Measurements from ENCODE around the gene ABLIM3.

The ABLIM3 gene

DNA sequence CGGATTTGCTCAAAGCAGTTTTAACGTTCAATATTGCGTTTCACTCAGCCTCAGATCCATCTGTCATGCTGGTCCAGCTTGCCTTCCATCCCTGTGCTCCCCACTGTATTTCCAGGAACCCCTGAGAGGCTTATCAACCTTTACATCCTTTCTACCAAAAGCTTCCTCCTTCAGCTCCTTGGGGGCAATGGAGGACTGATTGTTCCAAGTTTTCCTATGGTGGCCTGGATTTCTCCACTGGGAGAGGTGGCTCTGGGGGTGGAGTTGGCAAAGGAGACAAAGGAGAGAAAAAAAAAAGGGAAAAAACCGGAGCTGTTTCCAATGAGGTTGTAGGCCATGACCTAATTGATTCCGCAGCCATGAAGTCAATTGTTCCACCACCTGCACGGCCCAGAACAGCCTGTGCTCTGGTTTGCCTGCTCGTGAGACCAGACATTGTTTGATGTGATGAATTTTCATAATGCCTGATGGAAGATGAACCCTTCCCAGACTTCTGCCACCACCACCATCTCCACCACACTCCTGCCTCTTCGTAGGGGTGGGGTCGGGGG lies 54.1 kb downstream of the ABLIM3 start:
- DNase-seq: no peak

DNA sequence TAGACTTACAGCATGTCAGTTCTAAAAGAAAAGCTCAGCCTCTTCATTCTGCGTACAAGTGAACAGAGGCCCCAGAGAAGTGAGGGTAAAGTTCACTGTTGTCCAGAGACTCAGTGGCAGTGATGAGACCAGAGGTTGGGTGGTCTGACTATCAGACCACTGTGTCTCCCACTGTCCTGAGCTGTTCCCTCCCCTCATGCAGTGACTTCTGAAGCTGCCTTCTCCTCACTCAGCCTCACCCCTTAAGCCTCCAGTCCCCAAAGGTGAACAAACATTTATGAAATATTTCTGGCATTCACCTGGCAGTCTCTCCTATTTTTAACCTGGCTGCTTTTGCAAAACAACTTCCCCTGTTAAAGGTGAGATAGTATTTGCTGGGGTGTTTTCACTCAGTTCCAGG lies 54.7 kb downstream of the ABLIM3 start:
- no peak for DNase-seq

DNA sequence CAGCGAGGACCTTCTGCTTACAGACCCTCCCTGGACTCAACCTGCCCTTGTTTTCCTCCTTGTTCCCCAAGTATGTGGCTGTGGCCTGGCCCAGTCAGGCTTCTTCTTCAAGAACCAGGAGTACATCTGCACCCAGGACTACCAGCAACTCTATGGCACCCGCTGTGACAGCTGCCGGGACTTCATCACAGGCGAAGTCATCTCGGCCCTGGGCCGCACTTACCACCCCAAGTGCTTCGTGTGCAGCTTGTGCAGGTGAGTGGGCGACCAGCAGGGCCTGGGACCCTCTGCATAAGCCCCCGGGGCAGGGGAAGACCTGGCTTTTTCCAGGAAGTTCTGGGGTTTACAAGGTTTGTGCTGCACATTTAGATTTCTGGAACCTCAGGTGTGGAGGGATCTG lies 56.9 kb downstream of the ABLIM3 start:
- DNase-seq: no peak

DNA sequence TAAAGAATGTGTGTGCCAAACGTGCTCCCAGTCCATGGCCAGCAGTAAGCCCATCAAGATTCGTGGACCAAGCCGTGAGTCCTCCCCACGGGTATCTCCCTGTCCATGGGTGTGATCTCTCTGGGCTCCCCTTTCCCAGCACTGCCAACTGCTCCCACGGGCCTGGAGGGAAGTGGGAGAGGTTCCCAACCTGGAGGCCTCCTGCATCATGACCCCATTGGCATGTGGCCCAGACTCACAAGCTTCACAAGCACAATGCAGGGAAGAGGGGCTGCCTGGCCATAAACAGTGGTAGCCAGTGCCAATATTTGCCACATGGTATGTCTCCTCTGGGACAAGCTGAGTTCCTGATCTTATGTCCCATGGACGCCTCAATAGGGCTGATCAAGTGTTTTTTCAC lies 59.1 kb downstream of the ABLIM3 start:
- DNase-seq: no peak

DNA sequence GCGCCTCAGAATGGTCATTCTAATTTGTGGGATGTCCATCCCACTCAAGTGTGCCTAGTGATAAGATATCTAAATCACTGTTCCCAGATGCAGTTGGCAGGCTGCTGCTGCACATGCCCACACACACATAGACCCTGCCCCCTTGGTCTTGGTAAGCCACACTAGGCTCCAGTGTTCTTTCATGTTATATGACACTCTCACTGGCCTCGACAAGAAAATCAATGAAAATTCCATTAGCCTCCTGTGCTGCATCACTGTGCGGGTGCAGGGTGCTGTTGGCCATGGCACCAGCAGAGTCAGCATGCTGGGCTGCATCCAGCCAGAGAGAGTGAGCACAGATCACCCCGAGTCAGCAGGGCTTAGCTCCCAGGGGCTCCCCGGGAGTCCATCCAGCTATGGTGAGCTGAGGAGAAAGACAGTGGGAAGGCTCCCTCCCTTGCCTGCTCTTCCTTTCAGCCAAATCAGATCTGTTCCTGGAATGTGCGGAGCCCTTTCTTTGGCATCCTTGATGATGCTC lies 59.9 kb downstream of the ABLIM3 start:
- no peak for DNase-seq

DNA sequence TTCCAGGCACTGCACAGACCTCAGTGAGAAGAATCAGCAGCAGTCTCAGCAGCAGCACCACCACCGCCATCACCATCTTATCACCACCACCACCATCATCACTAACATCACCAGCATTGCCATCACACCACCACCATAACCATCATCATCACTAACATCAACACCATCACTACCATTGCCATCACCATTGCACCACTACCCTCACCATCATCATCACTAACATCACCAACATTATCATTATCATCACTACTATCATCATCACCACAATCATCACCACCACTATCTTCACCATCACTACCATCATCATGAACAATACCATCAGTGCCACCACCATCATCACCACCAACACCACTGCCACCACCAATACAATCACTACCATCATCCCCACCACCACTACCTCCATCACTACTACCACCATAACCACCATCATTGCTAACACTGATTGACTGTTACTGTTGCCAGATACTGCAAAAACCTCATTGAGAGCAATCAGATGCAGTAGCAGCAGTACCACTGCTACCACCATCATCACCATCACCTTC lies 61.7 kb downstream of the ABLIM3 start:
- no peak for DNase-seq

DNA sequence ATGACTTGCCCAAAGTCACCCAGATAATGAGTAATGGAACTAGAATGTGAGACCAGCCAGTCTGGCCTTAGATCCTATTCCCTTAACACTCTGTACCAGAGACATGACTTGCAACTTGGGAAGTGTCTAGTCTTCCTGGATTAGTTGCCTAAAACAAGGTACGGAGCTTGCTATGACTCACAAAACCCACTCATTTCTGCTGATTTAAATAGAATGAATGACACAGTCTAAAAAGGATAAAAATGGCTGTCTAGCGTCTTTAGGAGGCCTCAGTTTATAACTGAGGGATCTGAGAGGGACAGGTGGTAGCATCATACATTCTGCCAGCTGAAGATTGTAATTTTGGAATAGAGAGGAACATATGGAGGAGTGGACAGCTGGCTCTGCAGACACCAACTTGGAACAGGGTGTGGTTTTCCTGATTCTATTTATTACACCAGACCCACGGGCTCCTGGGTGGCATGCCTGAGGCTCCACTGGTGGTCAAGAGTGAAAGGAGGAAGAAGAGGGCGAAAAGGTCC lies 62.7 kb downstream of the ABLIM3 start:
- DNase-seq: no peak

DNA sequence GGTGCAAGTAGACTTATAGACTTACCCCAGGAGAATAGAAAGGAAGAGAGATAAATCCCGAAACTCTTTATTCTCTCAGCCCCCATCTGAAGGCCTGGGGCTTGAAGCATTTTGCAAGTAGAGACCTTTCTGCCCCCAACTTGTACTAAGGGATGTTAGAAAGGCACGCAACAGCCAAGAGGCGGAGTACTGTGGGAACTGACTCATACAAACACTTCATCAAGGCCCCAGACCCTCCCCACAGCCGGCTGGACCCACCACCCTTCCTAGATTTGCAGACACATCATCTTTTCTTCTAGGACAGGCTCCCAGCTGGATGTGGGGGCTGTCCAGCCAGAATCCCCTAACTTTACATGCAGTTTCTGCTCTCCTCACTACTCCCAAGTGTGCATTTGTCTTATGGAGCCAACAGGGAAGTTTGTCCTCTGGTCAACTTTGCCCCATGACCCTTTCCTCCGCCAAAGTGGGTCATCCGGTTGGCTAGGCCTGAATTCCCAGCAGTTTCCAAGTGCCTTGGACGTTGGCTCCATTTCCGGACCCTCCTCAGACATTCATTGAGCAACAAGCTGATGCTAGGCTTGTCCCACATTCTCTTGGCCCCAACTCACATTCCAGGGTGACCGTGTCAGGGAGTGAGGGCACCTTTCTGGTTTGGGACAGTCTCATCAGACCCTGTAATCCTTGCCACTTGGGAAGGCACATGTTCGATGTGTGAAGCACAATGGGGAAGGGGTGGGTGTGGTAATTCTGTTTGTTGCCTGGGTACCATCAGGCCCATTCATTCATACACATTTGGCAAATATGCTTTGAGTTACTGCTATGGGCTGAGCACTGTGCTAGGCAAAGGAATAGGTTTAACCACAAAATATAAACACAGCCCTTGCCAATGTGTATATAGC lies 64.6 kb downstream of the ABLIM3 start:
- no peak for DNase-seq

DNA sequence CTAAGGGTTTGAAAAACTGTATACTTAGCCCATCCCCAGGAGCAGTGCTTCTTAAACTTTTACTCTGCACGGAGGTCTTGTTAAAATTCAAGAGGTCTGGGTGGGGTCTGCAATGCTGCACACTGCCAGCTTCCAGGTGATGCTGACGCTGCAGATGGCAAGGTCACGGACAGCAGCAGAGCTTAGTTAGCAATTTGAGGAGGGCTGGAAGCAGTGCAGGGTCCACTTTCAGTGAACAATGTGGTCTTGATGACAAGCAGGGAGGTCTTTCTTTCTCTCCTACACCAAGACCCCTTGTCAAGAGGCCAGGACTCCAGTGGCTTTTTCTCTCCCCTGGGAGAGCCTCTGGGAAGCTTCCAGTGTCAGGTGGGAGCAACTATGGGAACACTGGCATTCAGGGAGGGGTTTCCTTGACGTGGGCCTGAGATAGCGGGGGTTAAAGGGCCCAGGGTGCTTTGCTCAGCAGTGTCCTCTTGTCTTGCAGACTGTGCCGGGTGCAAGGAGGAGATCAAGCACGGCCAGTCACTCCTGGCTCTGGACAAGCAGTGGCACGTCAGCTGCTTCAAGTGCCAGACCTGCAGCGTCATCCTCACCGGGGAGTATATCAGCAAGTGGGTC lies 65.3 kb downstream of the ABLIM3 start:
- DNase-seq: no peak

DNA sequence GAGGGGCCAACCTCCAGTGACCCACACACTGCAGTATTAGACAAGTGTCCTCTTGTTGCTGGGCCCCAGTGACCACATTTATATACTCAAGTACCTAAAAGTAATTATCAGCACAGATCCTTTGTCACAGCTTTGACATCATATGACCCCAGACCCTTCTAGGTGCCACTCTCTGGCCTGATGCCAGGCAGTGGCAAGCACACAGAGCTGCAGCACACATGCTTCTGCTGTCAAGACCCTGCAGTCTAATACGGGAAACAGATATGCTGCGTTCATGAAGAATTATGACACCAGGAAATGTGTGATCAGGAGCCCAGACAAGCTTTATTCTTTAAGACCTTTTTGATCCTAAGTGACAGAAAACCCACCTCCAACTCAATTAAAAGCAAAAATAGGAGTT lies 66.5 kb downstream of the ABLIM3 start:
- DNase-seq: no peak

DNA sequence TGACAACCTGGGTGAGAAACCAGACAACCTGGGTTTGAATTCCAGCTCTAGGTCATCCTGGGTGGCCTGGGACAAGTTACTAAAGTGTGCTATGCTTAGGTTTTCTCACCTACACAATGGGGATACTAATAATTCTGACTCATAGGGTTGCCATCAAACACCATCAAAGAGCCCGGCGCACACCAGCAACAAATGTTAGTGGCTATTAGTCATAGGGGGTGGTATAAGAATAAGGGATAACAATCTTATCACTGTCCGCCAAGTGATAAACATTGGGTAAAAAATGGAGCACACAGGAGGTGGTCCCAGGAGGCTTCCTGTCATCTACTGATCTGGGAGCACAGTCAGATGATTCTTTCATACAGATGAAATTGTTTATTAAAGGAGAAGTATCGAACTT lies 68.9 kb downstream of the ABLIM3 start:
- no peak for DNase-seq

DNA sequence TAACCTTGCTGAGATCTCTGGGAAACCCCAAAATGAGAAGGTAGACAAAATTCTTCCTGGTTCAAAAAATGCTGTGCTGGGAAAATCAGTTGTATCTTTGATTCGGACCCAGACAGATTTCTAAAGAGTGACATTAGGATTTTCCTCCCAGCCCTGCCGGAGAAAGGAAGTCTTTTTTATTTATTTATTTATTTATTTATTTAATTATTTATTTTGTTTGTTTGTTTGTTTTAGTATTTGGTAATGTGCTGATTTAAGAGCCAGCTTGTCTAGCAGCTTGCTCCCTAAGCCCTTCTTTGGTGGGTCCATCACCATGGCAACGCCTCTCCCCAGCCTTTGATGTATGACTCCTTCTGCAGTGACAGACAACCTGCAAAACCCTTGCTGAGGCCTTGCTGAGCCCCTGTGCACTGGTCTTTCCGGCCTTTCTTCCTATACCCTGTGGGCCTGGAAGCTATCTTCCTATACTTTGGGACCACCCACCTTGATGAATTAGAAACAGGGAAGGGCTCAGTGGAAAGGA lies 69.7 kb downstream of the ABLIM3 start:
- no peak for DNase-seq

DNA sequence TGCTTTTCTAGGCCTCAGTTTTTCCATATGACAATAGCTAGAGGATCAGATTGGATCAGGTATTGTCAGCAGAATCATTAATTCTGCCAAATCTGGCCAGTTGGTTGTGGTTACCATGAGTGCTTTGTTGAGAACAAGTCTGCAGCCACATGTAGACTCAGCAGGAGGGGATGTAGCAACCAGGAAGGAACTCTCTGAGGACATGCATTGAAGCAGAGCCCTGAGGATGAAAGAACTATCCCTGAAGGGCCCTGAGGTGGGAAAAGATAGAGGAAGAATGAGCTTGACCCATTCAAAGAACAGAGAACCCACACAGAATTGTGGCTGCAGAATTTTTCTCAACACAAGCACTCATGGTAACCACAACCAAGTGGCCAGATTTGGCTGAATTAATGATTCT lies 70.3 kb downstream of the ABLIM3 start:
- DNase-seq: no peak

DNA sequence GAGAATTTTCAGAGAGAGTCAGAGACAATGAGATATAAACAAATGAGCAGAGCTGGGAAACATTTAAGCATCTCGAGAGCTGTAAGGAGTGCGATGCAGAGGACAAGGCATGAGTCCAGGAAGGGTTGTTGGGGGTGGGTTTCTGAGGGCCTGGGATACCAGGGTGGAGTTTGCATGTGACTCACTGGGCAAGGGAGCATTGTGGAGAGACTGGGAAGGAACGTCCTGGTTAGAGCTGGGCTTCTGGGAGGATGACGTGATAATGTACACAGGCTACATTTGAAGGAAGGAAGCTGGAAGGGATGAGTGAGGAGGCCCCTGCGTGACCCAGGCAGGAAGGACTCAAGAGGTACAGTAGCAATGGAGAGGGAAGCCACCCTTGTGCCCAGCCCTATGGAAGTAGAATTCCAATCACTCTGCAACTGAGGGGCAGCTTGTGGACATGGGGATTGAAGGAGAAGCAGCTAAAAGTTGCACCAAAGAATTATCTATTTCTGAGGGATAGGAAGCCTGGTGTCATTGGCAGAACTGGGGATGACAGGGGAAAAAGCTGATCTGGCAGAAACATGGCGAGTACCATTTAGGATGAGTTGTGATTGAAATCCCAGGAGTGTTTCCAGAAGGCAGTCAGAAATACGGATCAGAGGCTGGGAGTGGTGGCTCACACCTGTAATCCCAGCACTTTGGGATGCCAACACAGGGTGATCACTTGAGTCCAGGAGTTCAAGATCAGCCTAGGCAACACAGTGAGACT lies 71.1 kb downstream of the ABLIM3 start:
- no peak for DNase-seq

DNA sequence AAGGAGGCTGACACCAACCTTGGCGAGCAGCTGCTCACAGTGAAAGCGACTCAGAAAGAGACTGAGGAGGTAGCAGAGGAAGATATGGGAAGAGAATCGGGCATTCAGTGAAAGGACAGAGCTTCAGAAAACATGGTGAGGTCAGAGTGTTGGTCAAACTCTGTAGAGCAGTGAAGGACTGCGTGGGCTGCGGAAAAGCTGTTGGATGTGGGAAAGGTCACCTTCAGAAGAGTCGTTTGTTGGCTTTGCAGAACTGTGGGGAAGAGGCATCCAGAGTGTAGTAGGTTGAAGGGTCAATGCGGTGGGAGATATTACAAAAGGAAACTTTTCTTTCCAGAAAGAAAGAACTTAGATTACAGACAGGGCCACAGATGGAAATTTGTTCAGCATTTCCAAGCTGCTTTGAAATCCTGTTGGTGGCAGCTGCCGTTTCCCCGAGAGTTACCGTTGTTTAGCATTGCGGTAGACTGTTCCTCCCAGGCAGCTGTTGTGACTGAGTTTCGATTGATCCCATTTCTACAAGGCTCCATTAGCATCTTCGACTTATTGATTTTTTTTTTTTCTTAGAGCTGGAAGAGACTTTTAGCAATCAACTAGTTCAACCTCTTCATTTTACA lies 72.1 kb downstream of the ABLIM3 start:
- DNase-seq: no peak

DNA sequence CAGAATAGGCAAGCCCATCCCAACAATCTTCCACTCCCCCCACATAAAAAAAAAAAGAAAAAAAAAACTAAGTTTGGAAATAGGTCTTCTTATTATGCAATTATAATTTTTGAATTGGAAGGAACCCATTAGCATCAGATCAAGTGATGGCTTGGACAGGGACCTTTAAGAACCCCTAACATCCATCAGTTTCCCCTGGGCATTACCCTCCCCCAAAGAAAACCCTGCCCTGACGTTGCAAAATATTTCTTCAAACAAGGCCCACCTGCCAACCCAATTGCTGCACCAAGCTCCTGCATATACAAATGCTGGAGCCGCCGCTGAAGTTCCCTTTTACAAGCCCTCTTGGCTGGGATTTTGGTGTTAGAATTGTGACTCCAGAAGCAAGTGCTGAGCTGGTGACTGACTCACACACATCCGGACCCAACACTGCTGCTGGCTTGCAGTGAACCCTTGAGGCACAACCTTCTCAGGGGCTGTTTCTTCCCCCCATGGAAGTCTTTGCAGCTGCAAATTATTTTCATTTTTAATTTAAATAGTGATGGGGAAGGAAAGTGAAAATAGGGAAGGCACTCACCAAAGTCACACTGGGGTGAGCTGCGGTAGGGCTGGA lies 74.3 kb downstream of the ABLIM3 start:
- no peak for DNase-seq

DNA sequence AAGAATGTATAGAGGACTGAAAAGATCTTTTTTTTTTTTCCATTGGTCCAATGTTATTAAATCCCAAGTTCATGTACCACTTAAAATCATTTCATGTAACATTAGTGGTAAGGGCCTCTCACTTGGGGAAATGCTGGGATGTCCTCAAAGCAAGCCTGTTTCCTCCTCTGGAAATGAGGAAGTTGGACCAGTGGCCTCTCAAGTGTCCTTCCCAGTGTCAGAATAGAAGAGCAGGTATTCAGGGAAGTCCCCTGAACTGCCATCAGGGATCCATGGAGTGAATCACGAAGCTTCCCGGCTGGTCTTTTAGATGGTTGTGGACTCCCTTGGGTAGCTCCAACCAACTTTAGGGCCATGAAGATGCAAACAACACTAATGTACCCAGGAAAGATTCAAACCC lies 75.2 kb downstream of the ABLIM3 start:
- DNase-seq: no peak

DNA sequence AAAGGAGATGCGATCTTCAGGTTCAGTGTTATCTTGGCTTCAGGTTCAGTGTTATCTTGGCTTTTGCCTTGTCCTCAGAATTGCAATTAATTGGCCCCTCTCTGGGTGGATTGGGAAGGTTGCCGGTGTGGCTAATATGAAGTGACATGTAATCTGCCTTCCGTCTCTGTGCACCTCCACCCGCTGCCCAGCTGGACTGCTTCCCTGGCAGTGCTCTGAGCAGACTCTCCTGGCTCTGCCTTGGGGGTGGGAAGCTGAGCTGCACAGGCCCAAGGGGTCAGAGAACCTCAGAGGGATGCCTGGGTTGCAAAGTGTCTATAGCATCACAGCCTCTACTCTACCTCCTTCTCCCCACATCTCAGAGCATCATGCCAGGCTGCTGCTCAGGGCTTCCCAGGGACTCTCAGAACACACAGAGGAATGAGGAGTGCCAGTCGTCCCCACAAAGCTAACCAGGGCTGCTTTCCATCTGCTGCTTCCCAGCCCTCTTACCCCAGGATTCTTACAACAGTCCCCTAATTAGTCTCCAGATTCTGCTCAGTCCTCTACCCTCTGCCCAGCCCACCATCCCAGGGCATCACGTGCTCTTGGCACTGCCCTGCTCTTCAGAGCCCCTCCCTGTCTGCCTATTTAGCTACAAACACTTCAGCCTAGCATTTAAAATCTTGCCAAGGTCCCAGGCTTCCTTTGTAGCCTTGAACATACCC lies 76.0 kb downstream of the ABLIM3 start:
- DNase-seq: no peak

DNA sequence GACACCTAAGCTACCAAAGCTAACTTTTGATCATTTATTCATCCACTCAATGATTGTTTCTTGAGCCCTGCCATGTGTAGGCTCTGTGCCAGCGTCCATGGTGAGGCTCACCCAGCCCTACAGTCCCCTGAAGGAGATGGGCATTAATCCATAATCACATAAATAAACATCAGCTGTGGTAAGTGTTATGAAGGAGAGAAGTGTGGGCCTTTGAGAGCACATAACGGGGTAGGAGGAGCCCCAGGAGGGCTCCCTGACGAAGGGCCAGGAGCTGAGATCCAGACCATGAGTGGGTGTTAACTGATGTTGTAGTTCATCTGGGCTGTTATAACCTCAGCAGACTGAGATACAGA lies 76.5 kb downstream of the ABLIM3 start:
- DNase-seq: no peak

DNA sequence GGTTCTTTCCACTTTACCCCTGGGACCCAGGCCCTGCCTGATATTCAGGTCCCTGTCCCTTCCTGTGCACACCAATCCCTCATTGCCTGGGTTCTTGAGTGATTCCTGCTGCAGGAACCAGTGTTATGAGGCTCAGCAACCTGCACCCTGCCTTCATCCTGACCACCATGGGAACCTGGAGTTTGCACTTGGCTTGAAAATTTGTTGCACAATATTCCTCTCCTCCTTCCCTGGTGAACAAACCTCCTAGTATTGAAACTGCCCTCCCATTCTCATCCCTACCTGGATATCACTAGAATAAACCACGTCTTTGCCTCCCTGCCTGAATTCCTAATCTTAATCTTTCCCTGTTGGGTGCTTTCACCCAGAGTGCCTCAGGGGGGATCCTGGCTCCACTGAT lies 78.3 kb downstream of the ABLIM3 start:
- no peak for DNase-seq

DNA sequence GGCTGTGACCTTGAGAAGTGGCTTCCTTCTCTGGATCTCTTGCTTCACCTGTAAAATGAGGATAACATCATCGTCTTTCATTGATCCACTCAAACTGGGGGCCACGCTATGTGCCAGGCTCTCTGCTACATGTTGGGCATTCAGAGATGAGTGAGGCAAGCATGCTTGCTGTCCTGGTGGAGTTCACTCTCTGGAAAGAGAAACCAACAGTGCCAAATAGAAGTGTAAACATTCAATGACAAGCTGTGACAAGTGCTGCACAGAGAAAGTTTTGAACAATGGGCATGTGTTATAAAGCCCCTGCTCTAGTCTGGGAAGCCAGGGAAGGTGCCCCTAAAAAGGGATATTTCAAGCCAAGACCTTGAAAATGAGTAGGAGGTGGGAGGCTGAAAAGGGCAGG lies 79.5 kb downstream of the ABLIM3 start:
- no peak for DNase-seq
